HS-27A (cell line): ENCODE results near the gene HPN.
"Not testable (repeated sequence)": the region's sequence is repeated elsewhere in the genome, so short reads cannot be mapped to it uniquely, and the experiment has no call there.

Experiments
- DNase-seq: peaks from one replicate; pipeline ENCODE4 v3.0.0-alpha.2; 2012; ENCODE audit warnings: low read depth, missing footprints

The HPN gene

DNA sequence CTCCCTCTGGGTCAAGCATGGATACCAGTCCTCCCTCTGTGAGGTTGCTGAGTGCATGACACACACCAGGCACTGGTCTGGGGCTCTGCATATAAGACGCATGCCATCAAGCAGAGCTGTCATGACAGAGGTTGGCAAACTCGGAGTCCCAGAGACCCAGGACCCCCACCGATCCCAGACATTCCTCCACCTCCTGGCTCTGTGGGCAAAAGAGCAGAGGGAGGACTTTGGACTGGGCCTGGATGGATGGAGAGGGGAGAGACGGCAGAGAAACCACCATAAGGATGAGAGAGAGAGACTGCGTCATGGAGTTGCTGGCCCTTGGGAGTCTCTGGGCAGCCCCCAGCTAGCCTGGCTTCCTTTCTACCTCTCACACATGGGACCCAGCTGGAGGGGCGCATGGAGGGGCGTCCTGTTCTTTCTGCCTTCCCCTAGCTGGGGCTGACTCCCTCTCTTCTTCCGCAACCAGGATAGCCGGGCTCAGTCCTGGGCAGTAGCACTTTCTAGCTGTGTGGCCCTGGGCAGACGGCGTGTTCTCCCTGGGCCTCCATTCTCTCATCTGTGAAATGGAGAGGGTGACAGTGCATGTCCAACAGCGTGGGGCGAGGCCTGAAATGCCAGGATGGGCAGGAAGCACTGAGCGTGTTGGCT is 1.6 kb downstream of the HPN start:
- DNase-seq = no peak

DNA sequence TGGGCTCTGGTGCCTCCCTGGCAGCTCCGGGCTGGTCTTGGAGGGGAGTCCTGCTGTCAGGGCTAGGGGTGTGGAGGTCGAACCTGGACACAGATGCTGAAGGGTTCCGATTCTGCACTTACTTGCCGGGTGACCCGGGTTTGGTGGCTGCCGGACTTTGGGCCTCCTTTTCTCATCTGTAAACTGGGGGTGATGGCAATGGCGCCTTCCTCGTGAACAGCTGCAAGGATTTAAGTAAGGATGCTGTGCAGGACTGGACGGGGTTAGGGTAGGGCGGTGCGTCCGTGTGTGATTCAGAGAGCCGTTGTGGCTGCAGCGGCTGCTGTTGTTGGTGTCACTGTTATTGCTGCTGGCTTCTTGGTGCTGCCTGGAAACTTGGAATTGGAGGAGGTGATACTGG is 2.4 kb downstream of the HPN start:
- no peak for DNase-seq

- no peak for DNase-seq
These were observed 3.0 kb downstream of the HPN start for GRCh38 chr19:35044317-35045117.

DNA sequence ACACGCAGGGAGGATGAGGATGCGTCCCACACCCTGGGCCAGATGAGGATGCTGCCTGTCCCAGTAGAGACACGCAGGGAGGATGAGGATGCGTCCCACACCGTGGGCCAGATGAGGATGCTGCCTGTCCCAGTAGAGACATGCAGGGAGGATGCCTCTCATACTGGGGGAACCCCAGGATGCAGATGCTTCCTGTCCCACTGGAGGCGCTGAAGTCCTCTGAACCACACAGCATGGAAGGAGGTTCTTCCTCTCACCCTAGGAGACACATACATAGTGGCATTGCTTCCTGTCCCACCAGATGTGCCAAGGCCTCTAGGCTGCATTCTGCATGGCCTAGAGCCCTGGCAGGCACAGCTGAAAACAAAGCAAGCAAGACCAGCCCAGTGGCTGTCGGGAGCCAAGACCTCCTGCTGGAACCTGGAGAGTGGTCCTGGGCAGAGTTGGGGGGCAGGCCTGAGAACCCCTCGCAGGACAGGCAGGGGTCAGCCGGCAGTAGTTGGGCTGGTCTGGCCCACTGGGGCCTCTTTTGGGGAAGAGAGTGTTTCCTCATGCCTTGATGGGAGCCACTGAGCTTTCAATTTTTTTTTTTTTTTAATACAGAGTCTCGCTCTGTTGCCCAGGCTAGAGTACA is 4.3 kb downstream of the HPN start:
- DNase-seq = no peak

DNA sequence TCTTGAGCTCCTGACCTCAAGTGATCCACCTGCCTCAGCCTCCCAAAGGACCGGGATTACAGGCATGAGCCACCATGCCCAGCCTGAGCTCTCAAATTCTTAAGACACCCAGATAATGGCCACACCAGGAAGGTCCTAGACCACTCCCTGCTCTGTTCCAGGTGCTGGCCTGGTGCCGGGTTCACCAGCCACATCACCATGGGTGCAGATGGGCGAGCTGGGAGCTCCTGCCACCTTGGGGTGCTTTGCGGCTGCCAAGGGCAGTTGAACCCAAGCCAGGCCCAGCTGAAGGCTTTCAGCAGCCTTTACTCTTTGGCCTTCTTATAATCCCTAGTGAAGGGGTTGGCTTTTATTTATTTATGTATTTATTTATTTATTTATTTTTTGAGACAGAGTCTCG is 4.9 kb downstream of the HPN start:
- no peak for DNase-seq

GRCh38 chr19:35048911-35049411 is 7.4 kb downstream of the HPN start:
- no peak for DNase-seq

GRCh38 chr19:35049456-35049855 is 7.9 kb downstream of the HPN start:
- DNase-seq = no peak

DNA sequence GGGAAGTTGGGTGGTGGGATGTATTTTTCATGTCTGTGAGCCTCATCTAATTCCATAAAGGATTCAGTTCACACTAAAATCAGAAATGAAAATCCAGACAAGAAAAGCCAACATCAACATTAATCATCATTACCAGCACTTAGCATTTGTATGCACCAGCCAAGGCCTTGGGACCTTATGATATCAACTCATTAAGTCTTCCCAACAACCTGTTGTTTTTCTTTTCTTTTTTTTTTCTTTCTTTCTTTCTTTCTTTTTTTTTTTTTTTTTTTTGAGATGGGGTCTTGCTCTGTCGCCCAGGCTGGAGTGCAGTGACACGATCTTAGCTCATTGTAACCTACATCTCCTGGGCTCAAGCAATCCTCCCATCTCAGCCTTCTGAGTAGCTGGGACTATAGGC is 9.1 kb downstream of the HPN start:
- DNase-seq = not testable (repeated sequence)

- DNase-seq = not testable (repeated sequence)
These were observed 9.7 kb downstream of the HPN start for GRCh38 chr19:35051268-35051667.

GRCh38 chr19:35051796-35052195 is 10.3 kb downstream of the HPN start:
- no peak for DNase-seq

GRCh38 chr19:35052599-35053190 is 11.2 kb downstream of the HPN start:
- no peak for DNase-seq

DNA sequence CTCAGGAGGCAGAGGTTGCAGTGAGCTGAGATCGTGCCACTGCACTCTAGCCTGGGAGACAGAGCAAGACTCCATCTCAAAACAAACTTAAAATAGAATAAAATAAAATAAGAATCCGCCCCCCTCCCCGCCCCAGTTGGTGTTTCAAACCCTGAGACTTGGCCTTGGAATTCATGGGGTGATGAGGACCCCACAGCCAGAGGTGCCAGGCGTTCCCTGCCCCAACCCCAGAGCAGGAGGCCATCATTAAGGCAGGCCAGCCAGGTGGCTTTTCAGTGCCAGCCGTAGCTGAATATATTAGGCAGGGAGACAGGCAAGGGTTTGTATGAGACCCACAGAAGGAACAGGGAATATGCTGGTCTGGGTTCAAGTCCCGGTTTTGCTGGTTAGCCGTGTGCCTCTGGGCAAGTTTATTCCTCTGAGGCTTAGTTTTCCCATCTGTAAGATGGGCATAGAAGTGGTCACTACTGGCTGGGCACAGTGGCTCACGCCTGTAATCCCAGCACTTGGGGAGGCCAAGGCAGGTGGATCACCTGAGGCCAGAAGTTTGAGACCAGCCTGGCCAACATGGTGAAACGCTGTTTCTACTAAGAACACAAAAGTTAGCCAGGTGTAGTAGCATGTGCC is 12.3 kb downstream of the HPN start:
- no peak for DNase-seq

GRCh38 chr19:35054626-35055025 is 13.1 kb downstream of the HPN start:
- no peak for DNase-seq

- DNase-seq = no peak
These were observed 14.2 kb downstream of the HPN start for GRCh38 chr19:35055715-35056179.

- DNase-seq = no peak
These were observed 15.1 kb downstream of the HPN start for GRCh38 chr19:35056513-35057063.

GRCh38 chr19:35058370-35058769 is 16.8 kb downstream of the HPN start:
- no peak for DNase-seq

DNA sequence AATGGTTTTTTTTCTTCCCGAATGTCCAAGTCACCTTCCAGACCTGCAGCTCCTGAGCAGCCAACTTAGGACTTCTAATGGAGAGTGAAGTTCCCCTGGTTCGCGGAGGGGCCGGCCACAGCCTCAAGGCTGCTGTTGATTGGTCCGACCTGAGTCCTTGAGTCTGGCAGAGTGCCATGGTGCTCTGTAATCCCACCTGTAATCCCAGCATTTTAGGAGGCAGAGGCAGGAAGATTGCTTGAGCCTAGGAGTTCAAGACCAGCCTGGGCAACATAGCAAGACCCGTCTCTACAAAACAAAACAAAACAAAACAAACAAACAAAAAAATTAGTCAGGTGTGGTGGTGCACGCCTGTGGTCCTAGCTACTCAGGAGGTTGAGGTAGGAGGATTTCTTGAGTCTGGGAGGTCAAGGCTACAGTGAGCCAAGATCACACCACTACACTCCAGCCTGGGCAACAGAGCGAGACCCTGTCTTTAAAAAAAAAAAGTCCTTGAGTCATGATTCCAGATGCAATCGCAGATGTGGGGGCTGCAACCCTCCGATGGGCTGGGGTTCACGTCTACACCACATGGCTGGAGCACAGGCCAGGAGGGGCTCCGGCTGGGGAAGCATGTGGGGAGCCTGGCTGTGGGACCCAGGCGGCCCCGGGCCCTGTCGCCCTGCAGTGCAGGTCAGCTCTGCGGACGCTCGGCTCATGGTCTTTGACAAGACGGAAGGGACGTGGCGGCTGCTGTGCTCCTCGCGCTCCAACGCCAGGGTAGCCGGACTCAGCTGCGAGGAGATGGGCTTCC is 17.7 kb downstream of the HPN start:
- no peak for DNase-seq

- no peak for DNase-seq
These were observed 18.2 kb downstream of the HPN start for GRCh38 chr19:35059799-35060091.

DNA sequence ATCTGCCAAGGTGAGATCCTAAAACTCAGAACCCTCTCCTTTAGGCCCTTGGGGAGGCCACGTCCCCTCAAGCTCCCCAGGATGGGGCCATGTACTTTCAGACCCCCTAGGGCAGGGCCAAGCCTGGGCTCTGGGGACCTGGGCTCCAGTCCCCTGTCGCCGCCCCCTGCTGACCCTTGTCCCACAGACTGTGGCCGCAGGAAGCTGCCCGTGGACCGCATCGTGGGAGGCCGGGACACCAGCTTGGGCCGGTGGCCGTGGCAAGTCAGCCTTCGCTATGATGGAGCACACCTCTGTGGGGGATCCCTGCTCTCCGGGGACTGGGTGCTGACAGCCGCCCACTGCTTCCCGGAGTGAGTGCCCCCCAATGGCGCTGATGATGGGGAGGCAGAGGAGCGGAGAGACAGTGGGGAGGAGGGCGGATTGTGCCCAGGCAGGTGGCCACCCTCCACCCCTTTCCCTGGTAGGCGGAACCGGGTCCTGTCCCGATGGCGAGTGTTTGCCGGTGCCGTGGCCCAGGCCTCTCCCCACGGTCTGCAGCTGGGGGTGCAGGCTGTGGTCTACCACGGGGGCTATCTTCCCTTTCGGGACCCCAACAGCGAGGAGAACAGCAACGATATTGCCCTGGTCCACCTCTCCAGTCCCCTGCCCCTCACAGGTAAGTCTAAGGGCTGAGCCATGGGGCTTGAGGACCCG is 18.8 kb downstream of the HPN start:
- no peak for DNase-seq

DNA sequence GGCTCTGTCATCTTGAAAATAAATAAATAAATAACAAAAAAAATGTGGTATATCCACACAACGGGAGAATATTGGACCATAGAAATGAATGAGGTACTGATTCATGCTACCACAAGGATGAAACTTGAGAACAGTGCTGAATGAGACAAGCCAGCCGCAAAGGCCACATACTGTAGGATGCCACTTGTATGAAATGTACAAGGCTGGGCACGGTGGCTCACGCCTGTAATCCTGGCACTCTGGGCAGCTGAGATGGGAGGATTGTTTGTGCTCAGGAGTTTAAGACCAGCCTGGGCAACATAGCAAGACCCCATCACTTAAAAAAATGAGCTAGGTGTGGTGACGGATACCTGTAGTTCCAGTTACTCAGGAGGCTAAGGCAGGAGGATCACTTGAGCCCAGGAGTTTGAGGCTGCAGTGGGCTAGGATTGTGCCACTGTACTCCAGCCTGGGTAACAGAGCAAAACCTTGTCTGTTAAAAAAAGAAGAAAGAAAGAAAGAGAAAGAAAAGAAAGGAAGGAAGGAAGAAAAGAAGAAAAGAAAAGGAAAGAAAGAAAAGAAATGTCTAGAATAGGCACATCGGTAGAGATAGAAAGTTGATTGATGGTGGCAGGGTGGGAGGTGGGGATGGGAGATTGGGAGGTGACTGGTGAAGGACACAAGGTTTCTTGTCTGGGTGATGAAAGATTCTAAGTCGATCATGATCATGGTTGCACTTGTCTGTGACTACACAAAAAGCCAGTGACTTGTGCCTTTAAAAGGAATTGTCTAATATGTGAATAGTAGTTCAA is 20.3 kb downstream of the HPN start:
- DNase-seq = no peak
